SK-N-MC (cell line): ENCODE results near the gene SHBG.
A peak's percentile ranks its signal among the peaks of the same experiment; 100 is the strongest.
"Not testable (repeated sequence)": the region's sequence is repeated elsewhere in the genome, so short reads cannot be mapped to it uniquely, and the experiment has no call there.

ENCODE experiments used
- DNase-seq: peaks from one replicate; pipeline ENCODE4 v3.0.0-alpha.2; 2011; ENCODE audit warnings: low read depth, low spot score
- H3K27ac ChIP-seq: fragments of 200-600 bp; sonication (generic); 2 replicates; pipeline ENCODE4 v1.5.1; 2016; ENCODE audit warnings: mixed run types
- H3K36me3 ChIP-seq: fragments of 200-600 bp; sonication (generic); 2 replicates; pipeline ENCODE4 v1.6.1; 2017; ENCODE audit warnings: antibody characterized with exemption, low read length, mixed read lengths; ENCODE audit not compliant: insufficient read depth
- H3K4me3 ChIP-seq: fragments of 200-600 bp; sonication (generic); 2 replicates; pipeline ENCODE4 v1.5.1; 2016
- H3K9ac ChIP-seq: fragments of 200-600 bp; sonication (generic); 2 replicates; pipeline ENCODE4 v1.8.0; 2017; ENCODE audit warnings: mixed run types, mixed read lengths; ENCODE audit not compliant: insufficient read length
- H3K9me3 ChIP-seq: fragments of 200-600 bp; sonication (generic); 2 replicates; pipeline ENCODE4 v1.6.1; 2017; ENCODE audit warnings: low read depth, mild to moderate bottlenecking, antibody characterized with exemption, low read length, moderate library complexity, mixed read lengths
- EZH2 ChIP-seq: fragments of 200-600 bp; sonication (generic); IDR thresholded peaks from one replicate; pipeline ENCODE4 v1.6.1; 2017; ENCODE audit warnings: antibody characterized with exemption
- FOXP2 ChIP-seq: optimal IDR thresholded peaks from 2 replicates; pipeline ENCODE3; 2011; ENCODE audit warnings: mild to moderate bottlenecking, moderate library complexity; ENCODE audit not compliant: insufficient read depth; ENCODE audit errors: extremely low read length, control extremely low read depth
- POLR2AphosphoS5 ChIP-seq: IDR thresholded peaks from 2 replicates; pipeline ENCODE4 v1.6.1; 2012; ENCODE audit warnings: mild to moderate bottlenecking, low read depth, low read length, borderline replicate concordance

The SHBG gene

DNA sequence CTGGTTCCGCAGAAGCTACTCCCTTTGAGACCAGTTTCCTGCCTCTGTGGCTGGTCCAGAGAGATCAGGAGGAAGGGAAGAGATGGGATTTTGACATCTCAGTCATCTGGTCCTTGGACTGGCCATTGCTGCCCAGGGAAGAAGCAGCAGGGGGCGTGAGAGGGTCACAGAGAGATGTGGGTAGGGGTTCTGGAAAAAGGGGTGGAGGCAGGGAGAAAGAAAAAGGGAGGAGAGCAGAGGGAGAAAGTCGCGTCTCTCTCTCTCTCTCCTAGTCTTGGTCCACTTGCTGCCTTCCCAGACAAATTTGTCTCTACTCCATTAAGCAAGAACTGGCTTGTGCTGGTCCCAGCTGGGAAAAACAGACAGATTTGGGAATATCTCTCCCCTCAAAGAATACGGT is 4.4 kb downstream of the SHBG start:
- Histone ChIP-seq H3K4me3 (no peak overlapping the region), H3K36me3 (no peaks in the 10 kb centered on the region), H3K9ac (no peak overlapping the region), H3K9me3 (no peaks in the 10 kb centered on the region), H3K27ac (no peak overlapping the region)
- TF ChIP-seq FOXP2, result no peak
- TF ChIP-seq POLR2AphosphoS5, result no peak
- no peak for TF ChIP-seq EZH2
- DNase-seq, result no peak

DNA sequence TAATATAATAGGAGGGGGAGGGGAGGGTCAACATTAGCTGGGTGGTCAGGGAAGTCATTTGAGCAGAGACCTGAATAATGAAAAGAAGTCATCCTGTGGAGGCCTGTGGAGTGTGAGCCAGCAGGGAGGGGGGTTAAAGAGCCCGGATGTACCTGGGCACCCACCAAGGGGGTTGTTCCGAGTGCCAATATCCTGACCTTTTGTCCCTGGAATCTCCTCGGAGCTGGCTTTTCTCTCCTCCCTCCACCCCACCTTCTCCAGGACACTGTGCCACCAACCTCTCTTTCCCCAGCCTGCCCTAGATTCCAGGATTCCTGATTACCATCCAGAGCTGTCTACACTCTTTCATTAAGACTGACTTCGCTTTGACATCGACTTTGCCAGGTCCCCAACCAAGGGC is 6.2 kb downstream of the SHBG start:
- Histone ChIP-seq H3K9ac (no peak overlapping the region), H3K9me3 (no peaks in the 10 kb centered on the region), H3K27ac (no peak overlapping the region), H3K4me3 (no peak overlapping the region), H3K36me3 (no peaks in the 10 kb centered on the region)
- DNase-seq, result no peak
- TF ChIP-seq POLR2AphosphoS5, result no peak
- TF ChIP-seq FOXP2, result no peak
- no peak for TF ChIP-seq EZH2

DNA sequence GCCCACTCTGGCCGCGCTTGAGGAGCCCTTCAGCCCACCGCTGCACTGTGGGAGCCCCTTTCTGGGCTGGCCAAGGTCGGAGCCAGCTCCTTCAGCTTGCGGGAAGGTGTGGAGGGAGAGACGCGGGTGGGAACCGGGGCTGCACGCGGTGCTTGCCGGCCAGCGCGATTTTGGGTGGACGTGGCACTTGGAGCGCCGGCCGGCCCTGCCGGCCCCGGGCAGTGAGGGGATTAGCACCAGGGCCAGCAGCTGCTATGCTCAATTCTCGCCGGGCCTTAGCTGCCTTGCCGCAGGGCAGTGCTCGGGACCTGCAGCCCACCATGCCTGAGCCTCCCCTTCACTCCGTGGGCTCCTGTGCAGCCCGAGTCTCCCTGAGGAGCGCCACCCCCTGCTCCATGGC is 10.8 kb downstream of the SHBG start:
- Histone ChIP-seq H3K9ac (no peak overlapping the region), H3K27ac (no peak overlapping the region), H3K9me3 (no peaks in the 10 kb centered on the region), H3K4me3 (no peak overlapping the region), H3K36me3 (no peaks in the 10 kb centered on the region)
- no peak for DNase-seq
- TF ChIP-seq FOXP2 (no peak), EZH2 (no peak), POLR2AphosphoS5 (no peak)

- H3K4me3 ChIP-seq, DNase-seq, H3K36me3 ChIP-seq, H3K9ac ChIP-seq, H3K9me3 ChIP-seq, H3K27ac ChIP-seq: not testable (repeated sequence)
These were observed 11.7 kb downstream of the SHBG start for GRCh38 chr17:7641635-7642034.

DNA sequence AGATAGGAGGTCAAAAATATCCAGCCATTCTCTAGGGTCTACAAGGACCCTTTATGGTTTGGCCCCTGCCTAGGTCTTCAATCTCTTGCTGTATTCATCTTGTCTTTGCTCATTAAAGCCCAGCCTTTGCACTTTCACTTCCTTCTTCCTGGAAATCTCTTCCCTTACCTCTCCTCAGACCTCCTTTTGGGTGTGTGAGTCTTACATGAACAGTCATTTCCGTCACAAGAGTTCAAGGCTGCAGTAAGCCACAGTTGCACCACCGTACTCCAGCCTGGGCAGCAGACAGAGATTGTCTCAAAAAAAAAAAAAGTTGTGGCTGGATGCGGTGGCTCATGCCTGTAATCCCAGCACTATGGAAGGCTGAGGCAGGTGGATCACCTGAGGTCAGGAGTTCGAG is 14.8 kb downstream of the SHBG start:
- Histone ChIP-seq H3K9me3 (no peaks in the 10 kb centered on the region), H3K36me3 (no peaks in the 10 kb centered on the region), H3K27ac (no peak overlapping the region), H3K9ac (no peak overlapping the region), H3K4me3 (no peak overlapping the region)
- DNase-seq, result no peak
- TF ChIP-seq POLR2AphosphoS5 (no peak), EZH2 (no peak), FOXP2 (no peak)

- TF ChIP-seq FOXP2 (no peak), POLR2AphosphoS5 (no peak), EZH2 (no peak)
- Histone ChIP-seq H3K36me3 (no peaks in the 10 kb centered on the region), H3K4me3 (no peak overlapping the region), H3K9ac (no peak overlapping the region), H3K27ac (no peak overlapping the region), H3K9me3 (no peaks in the 10 kb centered on the region)
- no peak for DNase-seq
These were observed 16.5 kb downstream of the SHBG start for GRCh38 chr17:7646457-7646856.

- TF ChIP-seq POLR2AphosphoS5 (no peak), EZH2 (no peak), FOXP2 (no peak)
- H3K36me3 ChIP-seq, result no peaks in the 10 kb centered on the region
- H3K27ac ChIP-seq, result no peak overlapping the region
- H3K9me3 ChIP-seq, result no peaks in the 10 kb centered on the region
- H3K9ac ChIP-seq, result no peak overlapping the region
- H3K4me3 ChIP-seq, result no peak overlapping the region
- DNase-seq, result no peak
These were observed 17.1 kb downstream of the SHBG start for GRCh38 chr17:7647018-7647417.

DNA sequence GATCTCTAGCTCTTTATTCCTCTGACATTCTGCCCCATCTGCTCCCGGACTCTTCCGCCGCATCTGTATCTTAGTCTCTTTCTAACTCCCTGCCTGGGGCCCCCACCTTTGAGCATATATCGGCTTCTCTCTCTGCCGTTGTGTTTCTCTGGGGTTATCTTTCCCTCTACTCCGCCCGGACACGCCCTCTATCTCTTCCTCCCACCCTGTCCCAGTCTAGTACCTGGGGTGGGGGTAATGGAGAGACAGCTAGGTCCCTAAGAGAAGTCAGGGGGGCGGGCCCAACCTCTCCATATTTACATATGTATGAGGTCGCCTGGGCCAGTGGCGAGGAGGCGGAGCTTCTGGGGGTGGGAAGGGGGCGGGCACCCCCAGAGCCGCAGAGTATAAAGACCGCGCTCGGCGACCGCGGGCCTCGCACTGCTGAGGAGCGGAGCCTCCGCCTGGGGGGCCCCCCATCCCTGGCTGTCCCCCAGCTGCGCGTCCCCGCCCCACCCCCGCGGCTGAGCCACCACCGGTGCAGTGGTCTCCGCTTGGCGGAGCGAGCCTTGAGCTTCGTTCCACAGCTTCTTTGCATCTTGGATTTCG is 20.7 kb downstream of the SHBG start, which contains the start of gene ATP1B2:
ATP1B2 (plus strand) TSS at position 418 of the 588 bp plus-strand sequence. CDS start 593 bp downstream, outside the sequence.
- no peak within 1 kb of the TSS for H3K27ac ChIP-seq
- H3K9me3 ChIP-seq, result no peaks in the 10 kb centered on the region
- TF ChIP-seq POLR2AphosphoS5 (no peak; the same call in 1 of the 2 replicates), FOXP2 (no peak), EZH2 (no peak)
- peak within 1 kb of the TSS; percentile 57 for H3K9ac ChIP-seq
- H3K36me3 ChIP-seq, result no peaks in the 10 kb centered on the region
- H3K4me3 ChIP-seq, result peak within 1 kb of the TSS; percentile 86
- DNase-seq, result peak; percentile 35

- no peak for DNase-seq
- Histone ChIP-seq H3K9ac (peak overlapping the region; percentile 57), H3K9me3 (no peaks in the 10 kb centered on the region), H3K27ac (no peak overlapping the region), H3K4me3 (peak overlapping the region; percentile 86), H3K36me3 (no peaks in the 10 kb centered on the region)
- TF ChIP-seq EZH2 (no peak), POLR2AphosphoS5 (no peak), FOXP2 (no peak)
These were observed 21.2 kb downstream of the SHBG start for GRCh38 chr17:7651097-7651664.
